ENCODE measurements around the gene GRN.
"Not testable (repeated sequence)": the region's sequence is repeated elsewhere in the genome, so short reads cannot be mapped to it uniquely, and the experiment has no call there.

GRN gene

GRCh38 chr17:44347206-44348055 is 2.3 kb downstream of the GRN start:
- not testable (repeated sequence) for DNase-seq

GRCh38 chr17:44348234-44348987 is 3.3 kb downstream of the GRN start:
- DNase-seq: no peak

GRCh38 chr17:44348988-44349364 is 3.9 kb downstream of the GRN start:
- DNase-seq: no peak

GRCh38 chr17:44349553-44350070 is 4.5 kb downstream of the GRN start:
- no peak for DNase-seq

GRCh38 chr17:44350733-44351226 is 5.7 kb downstream of the GRN start:
- DNase-seq: peak; percentile 34 to 71 (median 55)

- DNase-seq: no peak
These were observed 6.4 kb downstream of the GRN start for GRCh38 chr17:44351464-44351863.

GRCh38 chr17:44351961-44352827 is 7.1 kb downstream of the GRN start:
- DNase-seq: no peak

GRCh38 chr17:44352828-44353671 is 7.9 kb downstream of the GRN start:
- DNase-seq: no peak

- peak in 3 of 6 experiments; percentile 20 to 30 (median 24) for DNase-seq
These were observed 8.7 kb downstream of the GRN start for GRCh38 chr17:44353672-44354331.

GRCh38 chr17:44354582-44355561 is 9.8 kb downstream of the GRN start:
- peak; percentile 7 to 53 (median 39) for DNase-seq

GRCh38 chr17:44355642-44356099 is 10.6 kb downstream of the GRN start:
- DNase-seq: no peak

GRCh38 chr17:44356241-44356640 is 11.1 kb downstream of the GRN start:
- no peak for DNase-seq

- no peak for DNase-seq
These were observed 13.0 kb downstream of the GRN start for GRCh38 chr17:44358066-44358465.

- DNase-seq: no peak
These were observed 13.9 kb downstream of the GRN start for GRCh38 chr17:44359006-44359405.

GRCh38 chr17:44359458-44360143 is 14.5 kb downstream of the GRN start:
- no peak for DNase-seq

- no peak for DNase-seq
These were observed 15.0 kb downstream of the GRN start for GRCh38 chr17:44360144-44360533.

GRCh38 chr17:44360826-44361225 is 15.7 kb downstream of the GRN start:
- no peak for DNase-seq

- DNase-seq: no peak
These were observed 16.5 kb downstream of the GRN start for GRCh38 chr17:44361292-44362260.

Data from stimulated activated naive CD4-positive, alpha-beta T cell (primary cell).